T-cell (primary cell): Measurements from ENCODE around the gene MLEC. TPM values are rescaled to one million over a fixed set of nuclear protein-coding genes. Genes with fewer than 3 reads are reported as not detected.
A peak's percentile ranks its signal among the peaks of the same experiment; 100 is the strongest.
"Not testable (repeated sequence)": the region's sequence is repeated elsewhere in the genome, so short reads cannot be mapped to it uniquely, and the experiment has no call there.

Source experiments
- ATAC-seq, 4 experiments: fragments of 200-7000 bp in 3 of 4; fragments of 150-1000 bp in 1 of 4; cut with Tn5 transposase; replicated peaks in 1 of 4; 1 replicate in 3 of 4; 2 replicates in 1 of 4; pipeline ENCODE4 v1.10.0; 2021; ENCODE audit warnings: moderate library complexity in 3 of 4, mild to moderate bottlenecking in 2 of 4, moderate number of reproducible peaks in 1 of 4
- CTCF ChIA-PET, 2 donors: fragments of 300-600 bp; sonication (Branson Sonifier 250); formaldehyde crosslinking; loops; one replicate each; lab custom pipeline; 2022; ENCODE audit warnings: antibody characterized with exemption in 2 of 2; lab: Charles Lee
- POLR2A ChIA-PET, 2 donors: fragments of 300-600 bp; sonication (Branson Sonifier 250); formaldehyde crosslinking; loops; one replicate each; lab custom pipeline; 2022; ENCODE audit warnings: antibody characterized with exemption in 2 of 2; lab: Charles Lee
- DNase-seq, 35 experiments: peaks; one replicate each; pipeline versions ENCODE4 v3.0.0 to v3.0.0-alpha.2; 2013 to 2023
- H3K27ac ChIP-seq: one replicate; pipeline ENCODE4 v1.5.1; 2013; ENCODE audit warnings: low read length
- H3K27me3 ChIP-seq, 2 experiments: replicated peaks in 1 of 2; 1 replicate in 1 of 2; 2 replicates in 1 of 2; pipeline versions ENCODE4 v1.6.1 to v1.7.0; 2013; ENCODE audit warnings: low read length in 1 of 2, mixed read lengths in 1 of 2; ENCODE audit not compliant: control insufficient read depth in 2 of 2, insufficient read depth in 2 of 2; ENCODE audit errors: extremely low read depth in 1 of 2
- H3K36me3 ChIP-seq, 2 donors: 1 replicate in 1 of 2; 2 replicates in 1 of 2; pipeline versions ENCODE4 v1.6.1 to v1.7.0; 2013; ENCODE audit warnings: low read length in 1 of 2; ENCODE audit not compliant: control insufficient read depth in 2 of 2, insufficient read depth in 1 of 2; ENCODE audit errors: extremely low read depth in 1 of 2
- H3K4me1 ChIP-seq, 2 experiments: 1 replicate in 1 of 2; 2 replicates in 1 of 2; pipeline versions ENCODE4 v1.6.1 to v1.7.0; 2013; ENCODE audit warnings: low read length in 2 of 2, mixed read lengths in 1 of 2; ENCODE audit not compliant: insufficient read depth in 2 of 2, control insufficient read depth in 1 of 2; ENCODE audit errors: extremely low read depth in 1 of 2
- H3K4me3 ChIP-seq, 2 donors: 1 replicate in 1 of 2; 2 replicates in 1 of 2; pipeline versions ENCODE4 v1.5.1 to v1.7.0; 2013; ENCODE audit warnings: mild to moderate bottlenecking in 2 of 2, low read length in 1 of 2, moderate library complexity in 1 of 2; ENCODE audit not compliant: control insufficient read depth in 1 of 2; ENCODE audit errors: extremely low read depth in 1 of 2
- H3K9me3 ChIP-seq: 2 replicates; pipeline ENCODE4 v1.7.0; 2013
- H3K27ac Mint-ChIP-seq, 2 donors: one replicate each; pipeline ENCODE4 v1.8.0; 2020 to 2021; ENCODE audit warnings: mild to moderate bottlenecking in 2 of 2, mixed read lengths in 2 of 2
- H3K27me3 Mint-ChIP-seq, 2 donors: one replicate each; pipeline ENCODE4 v1.8.0; 2021 to 2022; ENCODE audit warnings: mixed read lengths in 2 of 2
- H3K36me3 Mint-ChIP-seq: one replicate; pipeline ENCODE4 v1.8.0; 2021; ENCODE audit warnings: mixed read lengths
- H3K4me1 Mint-ChIP-seq, 3 donors: one replicate each; pipeline ENCODE4 v1.8.0; 2020 to 2022; ENCODE audit warnings: mixed read lengths in 3 of 3, mild to moderate bottlenecking in 1 of 3
- H3K4me3 Mint-ChIP-seq, 3 donors: one replicate each; pipeline ENCODE4 v1.8.0; 2020 to 2022; ENCODE audit warnings: mild to moderate bottlenecking in 3 of 3, mixed read lengths in 3 of 3, moderate library complexity in 3 of 3
- H3K9me3 Mint-ChIP-seq, 3 donors: one replicate each; pipeline ENCODE4 v1.8.0; 2020 to 2022; ENCODE audit warnings: mixed read lengths in 3 of 3
- WGBS: methylation state at CpG from one replicate; pipeline ENCODE4 v1.1.5; 2013; ENCODE audit warnings: missing lambda C conversion rate; ENCODE audit not compliant: insufficient coverage; 5-methylcytosine and 5-hydroxymethylcytosine counted together
- total RNA-seq, 35 experiments: library from RNA in 6 of 35; stranded (reverse) in 6 of 35; fragments of 120-200 nt in 1 of 35; gene quantifications; one replicate each; pipeline versions ENCODE4 v1.2.1 to v1.2.4 and lab custom pipeline; 2013 to 2026

Gene MLEC
- total RNA-seq, 5 donors from 2014 or later (not counting 1 experiment from before 2014, with no cell fraction given), result 26.3 to 61.3 (median 55.3) TPM

- Histone ChIP-seq H3K36me3 (no peaks in the 10 kb centered on the region), H3K9me3 (no peaks in the 10 kb centered on the region), H3K27me3 (peaks cover 0 to 16% of the 10 kb centered on the region in 2 experiments), H3K4me1 (no peaks in the 10 kb centered on the region), H3K27ac (no peak overlapping the region), H3K4me3 (no peak overlapping the region)
- WGBS, result 79% methylated on average over 12 of the region's 19 CpGs
- peaks cover 0 to 4% of the 10 kb centered on the region in 2 donors for H3K27me3 Mint-ChIP-seq
- no peak for DNase-seq
- POLR2A ChIA-PET, result no interaction called here
- no peaks in the 10 kb centered on the region for H3K9me3 Mint-ChIP-seq
- H3K4me1 Mint-ChIP-seq, result no peaks in the 10 kb centered on the region
- H3K27ac Mint-ChIP-seq, result no peak overlapping the region
- no peak for ATAC-seq
- CTCF ChIA-PET, result no interaction called here
- H3K36me3 Mint-ChIP-seq, result no peaks in the 10 kb centered on the region
- no peak overlapping the region for H3K4me3 Mint-ChIP-seq
Observed at GRCh38 chr12:120668868-120669840, 17.8 kb upstream of the MLEC start.

GRCh38 chr12:120670237-120670636, 16.7 kb upstream of the MLEC start:
- H3K9me3 ChIP-seq, result not testable (repeated sequence)

GRCh38 chr12:120670667-120671066, 16.3 kb upstream of the MLEC start:
- Histone ChIP-seq H3K27me3 (peaks cover 0 to 16% of the 10 kb centered on the region in 2 experiments), H3K4me1 (no peaks in the 10 kb centered on the region), H3K9me3 (no peaks in the 10 kb centered on the region), H3K36me3 (no peaks in the 10 kb centered on the region), H3K27ac (no peak overlapping the region), H3K4me3 (no peak overlapping the region)
- Mint-ChIP-seq H3K36me3 (no peaks in the 10 kb centered on the region), H3K4me1 (peaks cover 0 to 2% (median 0%) of the 10 kb centered on the region in 3 donors), H3K27ac (no peak overlapping the region), H3K27me3 (peaks cover 4 to 11% of the 10 kb centered on the region in 2 donors), H3K9me3 (no peaks in the 10 kb centered on the region), H3K4me3 (no peak overlapping the region)
- ChIA-PET POLR2A (no interaction called here), CTCF (no interaction called here)
- 88% methylated on average over 5 of the region's 5 CpGs for WGBS
- ATAC-seq (no peak), DNase-seq (no peak)

More at GRCh38 chr12:120670237-120670636, 16.7 kb upstream of the MLEC start:
- H3K27me3 Mint-ChIP-seq, H3K27ac Mint-ChIP-seq, ATAC-seq, H3K4me1 ChIP-seq, POLR2A ChIA-PET, H3K36me3 Mint-ChIP-seq, CTCF ChIA-PET, H3K4me3 ChIP-seq, DNase-seq, H3K4me3 Mint-ChIP-seq, H3K9me3 Mint-ChIP-seq, H3K27ac ChIP-seq, H3K36me3 ChIP-seq, H3K4me1 Mint-ChIP-seq: not testable (repeated sequence)
- WGBS, result 89% methylated on average over 3 of the region's 6 CpGs
- peaks cover 0 to 16% of the 10 kb centered on the region in 2 experiments for H3K27me3 ChIP-seq

GRCh38 chr12:120674097-120674636, 12.8 kb upstream of the MLEC start:
- Histone ChIP-seq H3K4me1 (no peaks in the 10 kb centered on the region), H3K36me3 (no peaks in the 10 kb centered on the region), H3K9me3 (no peaks in the 10 kb centered on the region), H3K27me3 (peaks cover 0 to 4% of the 10 kb centered on the region in 2 experiments), H3K4me3 (no peak overlapping the region), H3K27ac (no peak overlapping the region)
- H3K4me3 Mint-ChIP-seq, result no peak overlapping the region
- H3K27me3 Mint-ChIP-seq, result peaks cover 4 to 9% of the 10 kb centered on the region in 2 donors
- H3K36me3 Mint-ChIP-seq, result no peaks in the 10 kb centered on the region
- WGBS, result 100% methylated on average over 1 of the region's 6 CpGs
- ATAC-seq (no peak), DNase-seq (no peak)
- ChIA-PET CTCF (no interaction called here), POLR2A (no interaction called here)
- no peaks in the 10 kb centered on the region for H3K9me3 Mint-ChIP-seq
- H3K27ac Mint-ChIP-seq, result no peak overlapping the region
- peaks cover 0 to 15% (median 5%) of the 10 kb centered on the region in 3 donors for H3K4me1 Mint-ChIP-seq

GRCh38 chr12:120677765-120678473, 9.0 kb upstream of the MLEC start:
- Histone ChIP-seq H3K4me1 (no peaks in the 10 kb centered on the region), H3K9me3 (no peaks in the 10 kb centered on the region), H3K27ac (no peak overlapping the region), H3K36me3 (no peaks in the 10 kb centered on the region), H3K27me3 (peaks cover 0 to 3% of the 10 kb centered on the region in 2 experiments), H3K4me3 (no peak overlapping the region)
- Mint-ChIP-seq H3K36me3 (no peaks in the 10 kb centered on the region), H3K27me3 (peaks cover 4 to 9% of the 10 kb centered on the region in 2 donors), H3K4me3 (no peak overlapping the region), H3K9me3 (no peaks in the 10 kb centered on the region), H3K27ac (no peak overlapping the region), H3K4me1 (peaks cover 0 to 15% (median 5%) of the 10 kb centered on the region in 3 donors)
- peak in 1 of 4 experiments; percentile 46 for ATAC-seq
- DNase-seq, result no peak
- POLR2A ChIA-PET, result no interaction called here
- WGBS, result 56% methylated on average over 5 of the region's 7 CpGs
- CTCF ChIA-PET, result no interaction called here

GRCh38 chr12:120678572-120678971, 8.4 kb upstream of the MLEC start:
- Mint-ChIP-seq H3K27ac (no peak overlapping the region), H3K4me1 (peaks cover 0 to 15% (median 5%) of the 10 kb centered on the region in 3 donors), H3K4me3 (no peak overlapping the region), H3K9me3 (no peaks in the 10 kb centered on the region), H3K36me3 (no peaks in the 10 kb centered on the region), H3K27me3 (peaks cover 4 to 9% of the 10 kb centered on the region in 2 donors)
- H3K27me3 ChIP-seq, result peaks cover 0 to 3% of the 10 kb centered on the region in 2 experiments
- H3K9me3 ChIP-seq, result no peaks in the 10 kb centered on the region
- no peak for ATAC-seq
- no peak overlapping the region for H3K4me3 ChIP-seq
- WGBS, result no CpG with 5 or more reads among the region's 8 CpGs
- no peak overlapping the region for H3K27ac ChIP-seq
- ChIA-PET CTCF (no interaction called here), POLR2A (no interaction called here)
- H3K4me1 ChIP-seq, result no peaks in the 10 kb centered on the region
- no peaks in the 10 kb centered on the region for H3K36me3 ChIP-seq
- no peak for DNase-seq
